NT2/D1 (cell line): ENCODE measurements around the gene S1PR4.

Source experiments
- DNase-seq: peaks from one replicate; pipeline ENCODE4 v3.0.0-alpha.2; 2011; ENCODE audit warnings: low read depth, low spot score
- H3K27me3 ChIP-seq: 2 replicates; pipeline ENCODE4 v1.6.0; 2011; ENCODE audit warnings: mild to moderate bottlenecking; ENCODE audit not compliant: insufficient read length, insufficient read depth
- H3K36me3 ChIP-seq: 2 replicates; pipeline ENCODE4 v1.6.1; 2011; ENCODE audit warnings: mild to moderate bottlenecking, low read length, mixed read lengths; ENCODE audit not compliant: insufficient read depth, insufficient read length
- H3K4me1 ChIP-seq: 2 replicates; pipeline ENCODE4 v1.5.1; 2011; ENCODE audit not compliant: insufficient read depth, insufficient read length
- H3K4me3 ChIP-seq: 2 replicates; pipeline ENCODE4 v1.5.1; 2011; ENCODE audit warnings: low read depth; ENCODE audit not compliant: insufficient read length
- H3K9ac ChIP-seq: 2 replicates; pipeline ENCODE4 v1.6.0; 2011; ENCODE audit warnings: low read depth; ENCODE audit not compliant: insufficient read length
- H3K9me3 ChIP-seq: 2 replicates; pipeline ENCODE4 v1.5.1; 2011; ENCODE audit warnings: mild to moderate bottlenecking, low read length; ENCODE audit not compliant: insufficient read depth
- SUZ12 ChIP-seq: IDR thresholded peaks from 2 replicates; pipeline ENCODE4 v1.6.1; 2011; ENCODE audit not compliant: insufficient read length, insufficient read depth; ENCODE audit errors: extremely low read depth
- YY1 ChIP-seq: IDR thresholded peaks from 2 replicates; pipeline ENCODE4 v1.6.1; 2011; ENCODE audit not compliant: insufficient read length, insufficient read depth
- ZNF274 ChIP-seq: IDR thresholded peaks from 2 replicates; pipeline ENCODE4 v1.6.1; 2011; ENCODE audit warnings: mild to moderate bottlenecking, low read depth, low read length

S1PR4 gene, protein sequence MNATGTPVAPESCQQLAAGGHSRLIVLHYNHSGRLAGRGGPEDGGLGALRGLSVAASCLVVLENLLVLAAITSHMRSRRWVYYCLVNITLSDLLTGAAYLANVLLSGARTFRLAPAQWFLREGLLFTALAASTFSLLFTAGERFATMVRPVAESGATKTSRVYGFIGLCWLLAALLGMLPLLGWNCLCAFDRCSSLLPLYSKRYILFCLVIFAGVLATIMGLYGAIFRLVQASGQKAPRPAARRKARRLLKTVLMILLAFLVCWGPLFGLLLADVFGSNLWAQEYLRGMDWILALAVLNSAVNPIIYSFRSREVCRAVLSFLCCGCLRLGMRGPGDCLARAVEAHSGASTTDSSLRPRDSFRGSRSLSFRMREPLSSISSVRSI

GRCh38 chr19:3178377-3178972, at the start of gene S1PR4:
Gene S1PR4, plus strand, starts transcription at chr19:3178769. Its CDS starts 24 bp downstream, at chr19:3178793.
- Histone ChIP-seq H3K27me3 (no peaks in the 10 kb centered on the region), H3K9me3 (no peaks in the 10 kb centered on the region), H3K4me3 (no peak within 1 kb of the TSS), H3K9ac (no peak within 1 kb of the TSS), H3K36me3 (no peaks in the 10 kb centered on the region), H3K4me1 (peaks cover 8% of the 10 kb centered on the region)
- TF ChIP-seq YY1 = no peak
- TF ChIP-seq SUZ12 = no peak
- TF ChIP-seq ZNF274 = no peak
- no peak for DNase-seq

DNA sequence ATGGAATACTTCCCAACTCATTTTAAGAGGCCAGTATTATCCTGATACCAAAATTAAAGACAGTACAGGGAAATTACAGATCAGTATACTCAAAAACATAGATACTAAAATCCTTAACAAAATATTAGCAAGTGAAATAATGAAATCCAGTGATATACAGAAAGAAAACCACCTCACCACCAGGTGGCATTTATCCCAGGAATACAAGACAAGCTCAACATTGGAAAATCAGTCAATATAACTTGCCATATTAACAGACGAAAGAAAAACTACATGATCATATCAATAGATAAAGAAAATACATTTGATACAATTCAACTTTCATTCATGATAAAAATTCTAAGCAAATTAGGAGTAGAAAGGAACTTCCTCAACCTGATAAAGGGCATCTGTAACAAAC, 49.5 kb upstream of the S1PR4 start:
- no peak overlapping the region for H3K4me3 ChIP-seq
- no peak overlapping the region for H3K9ac ChIP-seq
- no peaks in the 10 kb centered on the region for H3K9me3 ChIP-seq
- no peaks in the 10 kb centered on the region for H3K36me3 ChIP-seq
- H3K4me1 ChIP-seq = no peaks in the 10 kb centered on the region
- TF ChIP-seq SUZ12 (no peak), ZNF274 (no peak), YY1 (no peak)
- no peaks in the 10 kb centered on the region for H3K27me3 ChIP-seq
- no peak for DNase-seq

DNA sequence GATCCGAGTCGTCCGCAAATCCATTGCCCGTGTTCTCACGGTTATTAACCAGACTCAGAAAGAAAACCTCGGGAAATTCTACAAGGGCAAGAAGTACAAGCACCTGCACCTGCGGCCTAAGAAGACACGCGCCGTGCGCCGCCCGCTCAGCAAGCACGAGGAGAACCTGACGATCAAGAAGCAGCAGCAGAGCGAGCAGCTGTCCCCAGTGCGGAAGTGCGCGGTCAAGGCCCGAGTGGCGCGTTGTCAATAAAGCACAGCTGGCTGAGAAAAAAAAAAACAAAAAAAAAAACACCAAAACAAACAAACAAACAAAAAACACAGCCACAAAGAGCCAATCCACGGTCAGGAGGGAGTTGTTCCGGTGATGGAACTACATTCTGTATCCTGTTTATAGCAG, 47.4 kb upstream of the S1PR4 start:
- Histone ChIP-seq H3K4me1 (no peaks in the 10 kb centered on the region), H3K4me3 (no peak overlapping the region), H3K9ac (no peak overlapping the region), H3K27me3 (no peaks in the 10 kb centered on the region), H3K9me3 (no peaks in the 10 kb centered on the region), H3K36me3 (no peaks in the 10 kb centered on the region)
- no peak for TF ChIP-seq SUZ12
- TF ChIP-seq ZNF274 = no peak
- no peak for TF ChIP-seq YY1
- DNase-seq = no peak

DNA sequence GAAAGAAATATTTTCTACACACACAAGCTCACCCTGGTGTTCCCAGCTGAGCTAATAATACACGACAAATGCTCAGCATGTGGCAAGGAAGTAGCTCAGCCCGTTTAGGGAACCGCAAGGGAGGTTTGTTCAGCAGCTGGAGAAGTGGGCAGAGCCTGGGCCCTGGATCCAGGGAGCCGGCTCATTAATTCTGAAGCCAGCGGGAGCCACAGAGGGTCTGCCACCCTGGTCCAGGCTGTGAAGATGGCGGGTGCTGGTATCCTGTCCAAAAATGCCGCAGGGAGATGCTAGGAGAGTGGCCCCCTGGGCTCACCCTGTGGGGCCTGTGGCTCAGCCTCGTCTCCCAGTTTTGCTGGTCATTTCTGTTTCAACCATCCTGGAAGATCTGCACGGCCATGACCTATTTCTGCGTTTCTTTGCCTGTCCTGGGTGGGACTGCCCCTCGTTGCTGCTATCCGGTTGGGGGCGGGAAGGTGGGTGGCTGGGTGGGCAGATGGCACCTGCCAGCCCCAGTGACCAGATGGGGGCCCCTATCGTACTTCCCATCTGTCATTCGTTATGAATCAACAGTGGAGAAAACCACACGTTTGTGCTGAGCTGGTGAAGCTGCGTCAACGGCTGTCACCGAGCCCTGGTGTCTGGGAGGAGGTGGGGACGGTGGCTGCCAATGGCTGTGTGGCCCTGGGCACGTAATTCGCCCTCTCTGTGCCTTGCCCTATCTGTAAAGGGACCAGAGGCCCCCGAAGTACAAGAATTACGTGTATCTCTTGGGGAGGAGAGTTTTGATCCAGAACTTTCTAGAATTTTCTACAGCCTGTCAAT, 45.4 kb upstream of the S1PR4 start:
- H3K9me3 ChIP-seq = no peaks in the 10 kb centered on the region
- H3K36me3 ChIP-seq = no peaks in the 10 kb centered on the region
- H3K27me3 ChIP-seq = no peaks in the 10 kb centered on the region
- H3K4me3 ChIP-seq = no peak overlapping the region
- no peak for DNase-seq
- no peak overlapping the region for H3K9ac ChIP-seq
- no peak for TF ChIP-seq ZNF274
- TF ChIP-seq SUZ12 = no peak
- TF ChIP-seq YY1 = no peak
- no peaks in the 10 kb centered on the region for H3K4me1 ChIP-seq

GRCh38 chr19:3133793-3134116, 44.8 kb upstream of the S1PR4 start:
- TF ChIP-seq SUZ12 (no peak), ZNF274 (no peak), YY1 (no peak)
- Histone ChIP-seq H3K9me3 (no peaks in the 10 kb centered on the region), H3K36me3 (no peaks in the 10 kb centered on the region), H3K27me3 (no peaks in the 10 kb centered on the region), H3K9ac (no peak overlapping the region), H3K4me1 (no peaks in the 10 kb centered on the region), H3K4me3 (no peak overlapping the region)
- no peak for DNase-seq

GRCh38 chr19:3135961-3136683, 42.4 kb upstream of the S1PR4 start, which contains the start of gene GNA15:
Gene GNA15, plus strand, starts transcription at chr19:3136033. Its CDS starts 418 bp downstream, at chr19:3136451.
- no peaks in the 10 kb centered on the region for H3K36me3 ChIP-seq
- no peaks in the 10 kb centered on the region for H3K9me3 ChIP-seq
- TF ChIP-seq SUZ12 (no peak), ZNF274 (no peak), YY1 (no peak)
- no peak within 1 kb of the TSS for H3K9ac ChIP-seq
- no peaks in the 10 kb centered on the region for H3K27me3 ChIP-seq
- no peak within 1 kb of the TSS for H3K4me3 ChIP-seq
- no peaks in the 10 kb centered on the region for H3K4me1 ChIP-seq
- DNase-seq = no peak

DNA sequence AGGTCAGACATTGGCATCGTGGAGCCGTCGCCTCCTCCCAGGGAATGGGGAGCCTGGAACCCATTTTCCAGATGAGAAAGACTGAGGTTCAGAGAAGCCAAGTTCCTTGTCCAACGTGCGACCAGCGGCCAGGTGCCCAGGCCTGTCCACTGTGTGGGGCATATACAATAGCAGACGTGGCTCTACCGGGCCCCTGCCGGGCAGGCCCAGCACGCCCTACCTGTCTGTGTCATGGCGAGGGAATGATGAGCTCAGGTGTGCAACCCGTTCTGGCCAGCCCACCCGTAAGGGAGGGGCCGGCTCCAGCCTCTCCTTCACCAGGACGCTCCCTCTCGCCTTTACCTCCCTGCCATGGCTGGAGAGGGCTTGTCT, 41.9 kb upstream of the S1PR4 start:
- H3K36me3 ChIP-seq = no peaks in the 10 kb centered on the region
- H3K27me3 ChIP-seq = no peaks in the 10 kb centered on the region
- H3K4me1 ChIP-seq = no peaks in the 10 kb centered on the region
- no peak overlapping the region for H3K4me3 ChIP-seq
- no peak overlapping the region for H3K9ac ChIP-seq
- TF ChIP-seq ZNF274 = no peak
- TF ChIP-seq YY1 = no peak
- no peak for TF ChIP-seq SUZ12
- DNase-seq = no peak
- no peaks in the 10 kb centered on the region for H3K9me3 ChIP-seq
